Activated effector memory CD4-positive, alpha-beta T cell treated with Interleukin-2 at 50 U/mL for 16 hours (primary cell): Measurements from ENCODE around the gene C19orf38.

Experiments used
- DNase-seq: peaks from one replicate; pipeline ENCODE4 v3.0.0-alpha.2; 2020

C19orf38 gene

GRCh38 chr19:10913716-10914340 lies 65.6 kb downstream of the C19orf38 start:
- no peak for DNase-seq

GRCh38 chr19:10915130-10916091 lies 67.2 kb downstream of the C19orf38 start:
- no peak for DNase-seq

GRCh38 chr19:10916602-10917001 lies 68.4 kb downstream of the C19orf38 start:
- no peak for DNase-seq

- DNase-seq, result no peak
These were observed 70.1 kb downstream of the C19orf38 start for GRCh38 chr19:10918359-10918758.
